NCI-H1105 (cell line): ENCODE results near the gene PEAR1.

ENCODE experiments used
- DNase-seq: peaks from one replicate; lab custom pipeline; 2025; lab: John Stamatoyannopoulos, UW

Gene PEAR1

GRCh38 chr1:156901966-156902915 lies 8.7 kb downstream of the PEAR1 start:
- no peak for DNase-seq

- no peak for DNase-seq
Measured at GRCh38 chr1:156903328-156904091, 10.0 kb downstream of the PEAR1 start.

- DNase-seq, result no peak
Measured at GRCh38 chr1:156904187-156904959, 10.9 kb downstream of the PEAR1 start.

- no peak for DNase-seq
Measured at GRCh38 chr1:156905176-156905575, 11.7 kb downstream of the PEAR1 start.

- DNase-seq, result no peak
Measured at GRCh38 chr1:156905651-156906050, 12.1 kb downstream of the PEAR1 start.

GRCh38 chr1:156906206-156906906 lies 12.8 kb downstream of the PEAR1 start:
- DNase-seq, result no peak

- DNase-seq, result no peak
Measured at GRCh38 chr1:156908541-156908940, 15.0 kb downstream of the PEAR1 start.

- no peak for DNase-seq
Measured at GRCh38 chr1:156908955-156909354, 15.4 kb downstream of the PEAR1 start.

GRCh38 chr1:156909671-156910070 lies 16.2 kb downstream of the PEAR1 start:
- no peak for DNase-seq

- no peak for DNase-seq
Measured at GRCh38 chr1:156910309-156910782, 16.8 kb downstream of the PEAR1 start.

GRCh38 chr1:156911577-156912298 lies 18.2 kb downstream of the PEAR1 start:
- DNase-seq, result no peak

- DNase-seq, result no peak
Measured at GRCh38 chr1:156912310-156912709, 18.8 kb downstream of the PEAR1 start.

GRCh38 chr1:156912861-156913808 lies 19.6 kb downstream of the PEAR1 start:
- peak; percentile 87 for DNase-seq

GRCh38 chr1:156913809-156914387 lies 20.4 kb downstream of the PEAR1 start:
- no peak for DNase-seq

GRCh38 chr1:156914440-156914856 lies 20.9 kb downstream of the PEAR1 start:
- DNase-seq, result no peak

GRCh38 chr1:156920233-156921052 lies 26.9 kb downstream of the PEAR1 start, which contains the start of gene LRRC71:
TSS of gene LRRC71 (plus strand) at chr1:156920632. CDS start at chr1:156920804, 172 bp downstream.
- no peak for DNase-seq

GRCh38 chr1:156921053-156921529 lies 27.6 kb downstream of the PEAR1 start:
- no peak for DNase-seq
